Epithelial cell of proximal tubule (primary cell): ENCODE data around the gene EXOC3L1. TPM values are rescaled to one million over a fixed set of nuclear protein-coding genes. Genes with fewer than 3 reads are reported as not detected.

Experiments used
- DNase-seq: peaks from one replicate; pipeline ENCODE4 v3.0.0-alpha.2; 2011; ENCODE audit warnings: low read depth
- H3K4me3 ChIP-seq: 2 replicates; pipeline ENCODE4 v1.5.1; 2011; ENCODE audit warnings: low read depth, mild to moderate bottlenecking, low read length
- CTCF ChIP-seq: conservative IDR thresholded peaks from 2 replicates; pipeline ENCODE4 v1.5.1; 2012; ENCODE audit warnings: low read depth, mild to moderate bottlenecking, low read length
- total RNA-seq: library from RNA; depleted of rRNA; stranded (reverse); fragments of >200 nt; gene quantifications from 2 replicates; pipeline ENCODE4 v1.2.3, GENCODE V29; 2015

EXOC3L1 gene
- total RNA-seq, 1 donor from 2014 or later, result 1.2 TPM

DNA sequence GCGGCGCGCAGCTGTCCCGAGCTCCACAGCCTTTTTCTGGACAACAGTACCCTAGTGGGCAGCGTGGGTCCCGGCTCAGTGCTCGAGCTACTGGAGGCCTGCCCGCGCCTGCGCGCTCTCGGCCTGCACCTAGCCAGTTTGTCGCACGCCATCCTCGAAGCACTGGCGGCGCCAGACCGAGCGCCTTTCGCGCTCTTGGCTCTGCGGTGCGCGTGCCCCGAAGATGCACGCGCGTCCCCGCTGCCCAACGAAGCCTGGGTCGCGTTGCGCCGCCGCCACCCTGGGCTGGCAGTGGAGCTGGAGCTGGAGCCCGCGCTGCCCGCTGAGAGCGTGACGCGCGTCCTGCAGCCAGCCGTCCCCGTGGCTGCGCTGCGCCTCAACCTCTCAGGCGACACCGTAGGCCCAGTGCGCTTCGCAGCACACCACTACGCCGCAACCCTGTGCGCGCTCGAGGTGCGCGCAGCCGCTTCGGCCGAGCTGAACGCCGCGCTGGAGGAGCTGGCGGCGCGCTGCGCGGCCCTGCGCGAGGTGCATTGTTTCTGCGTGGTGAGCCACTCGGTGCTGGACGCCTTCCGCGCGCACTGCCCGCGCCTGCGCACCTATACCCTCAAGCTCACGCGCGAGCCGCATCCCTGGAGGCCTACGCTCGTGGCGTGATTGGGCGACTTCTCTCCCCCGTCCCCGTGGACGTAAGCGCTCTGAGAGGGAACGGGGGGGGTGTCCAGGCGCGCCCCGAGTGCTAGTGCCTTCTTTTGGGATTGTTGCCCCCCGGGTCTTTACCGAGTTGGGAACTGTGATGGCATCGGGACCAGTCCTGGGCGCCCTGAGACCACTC, 26.6 kb downstream of the EXOC3L1 start:
- no peak for TF ChIP-seq CTCF
- peak overlapping the region; percentile 59 for H3K4me3 ChIP-seq
- DNase-seq, result no peak

DNA sequence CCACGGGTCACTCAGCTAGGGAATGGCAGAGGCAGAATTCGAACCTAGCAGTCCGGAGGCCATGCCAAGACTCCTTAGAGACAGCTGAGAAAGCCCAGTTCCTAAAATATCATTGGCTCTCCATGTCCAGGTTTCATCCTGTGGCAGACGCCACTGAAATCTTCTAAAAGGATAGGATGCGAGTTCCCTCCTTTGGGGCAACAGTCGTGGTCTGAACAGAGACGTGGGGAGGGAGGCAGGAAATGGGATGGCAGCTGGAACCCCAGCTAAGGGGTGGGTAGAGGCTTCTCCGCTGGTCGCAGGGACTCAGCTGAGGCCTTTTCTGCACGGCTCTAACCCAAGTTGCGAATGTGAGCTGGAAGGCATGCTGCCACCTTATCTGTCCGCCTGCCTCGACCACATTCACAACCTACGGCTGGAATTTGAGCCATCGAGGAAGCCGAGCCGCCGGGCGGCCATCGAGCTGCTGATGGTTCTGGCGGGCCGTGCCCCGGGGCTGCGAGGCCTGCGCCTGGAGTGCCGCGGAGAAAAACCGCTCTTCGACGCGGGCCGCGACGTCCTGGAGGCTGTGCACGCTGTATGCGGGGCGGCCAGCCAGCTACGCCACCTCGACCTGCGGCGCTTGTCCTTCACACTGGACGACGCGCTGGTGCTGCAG, 27.3 kb downstream of the EXOC3L1 start:
- H3K4me3 ChIP-seq, result no peak overlapping the region
- DNase-seq, result no peak
- TF ChIP-seq CTCF, result no peak

DNA sequence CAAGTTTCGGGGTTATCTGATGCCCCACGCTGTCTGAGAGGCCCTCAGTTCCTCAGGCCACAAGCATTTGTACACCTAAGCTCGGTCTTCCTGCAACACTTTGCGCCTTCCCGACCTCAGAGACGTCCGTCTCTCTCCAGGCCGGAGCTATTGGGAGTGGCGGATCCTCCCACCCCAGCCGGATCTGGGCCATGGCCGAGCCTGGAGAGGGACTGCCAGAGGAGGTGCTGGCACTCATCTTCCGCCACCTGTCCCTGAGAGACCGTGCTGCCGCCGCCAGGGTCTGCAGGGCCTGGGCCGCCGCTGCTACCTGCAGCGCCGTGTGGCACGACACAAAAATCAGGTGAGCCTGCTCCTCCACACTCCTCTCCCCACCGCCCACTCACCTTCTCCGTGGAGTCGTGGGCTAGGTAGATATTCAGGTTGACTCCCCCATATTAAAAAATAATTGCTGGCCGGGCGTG, 28.3 kb downstream of the EXOC3L1 start:
- DNase-seq, result no peak
- no peak for TF ChIP-seq CTCF
- H3K4me3 ChIP-seq, result peak overlapping the region; percentile 99

DNA sequence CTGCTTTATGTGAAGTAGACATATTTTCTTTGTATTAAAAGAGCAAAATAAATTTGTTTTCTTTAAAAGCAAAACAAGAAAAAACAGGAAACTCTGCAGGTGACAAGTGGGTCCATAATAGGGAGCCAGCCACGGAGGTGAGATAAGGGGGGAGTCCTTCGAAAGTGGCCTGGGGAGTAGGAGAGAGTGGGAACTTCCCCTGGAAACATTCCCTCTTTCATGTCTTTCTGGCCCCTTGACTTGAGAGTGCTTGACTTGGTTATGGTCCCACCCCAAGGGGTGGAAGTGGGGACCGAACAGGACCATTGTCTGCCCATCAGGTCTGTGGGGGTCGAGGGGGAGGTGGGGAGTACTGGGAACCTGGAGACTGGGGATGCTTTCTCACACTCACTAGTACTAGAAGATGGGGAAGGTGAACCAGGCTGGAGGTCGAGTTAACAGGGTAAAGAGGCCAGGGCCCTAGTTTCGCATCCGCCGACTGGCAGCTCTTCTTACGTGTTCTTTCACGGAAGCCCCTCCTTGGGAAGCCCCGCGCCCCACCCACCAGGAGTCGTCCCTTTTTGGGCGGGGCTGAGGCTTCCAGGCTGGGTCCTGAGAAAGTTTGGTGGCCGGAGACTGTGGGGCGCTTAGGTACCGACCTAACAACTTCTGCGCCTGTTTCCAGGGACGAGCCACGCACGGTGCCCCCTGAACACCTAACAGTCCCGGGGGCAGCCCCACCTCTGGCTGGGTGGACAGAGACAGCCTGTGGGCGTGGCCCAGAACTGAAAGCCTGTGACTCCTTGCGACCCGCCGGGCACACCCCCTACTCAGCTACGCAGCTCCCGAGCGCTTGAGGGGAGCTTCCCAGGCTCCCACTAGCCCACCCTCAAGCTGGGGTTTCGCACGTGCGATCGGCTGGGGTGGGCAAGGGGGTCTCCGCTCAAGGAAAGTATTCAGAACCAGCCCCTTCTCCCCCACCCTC, 31.0 kb downstream of the EXOC3L1 start:
- peak overlapping the region; percentile 99 for H3K4me3 ChIP-seq
- no peak for DNase-seq
- TF ChIP-seq CTCF, result no peak

- TF ChIP-seq CTCF, result no peak
- no peak for DNase-seq
- H3K4me3 ChIP-seq, result no peak overlapping the region
Measured at GRCh38 chr16:67157892-67158635, 31.9 kb downstream of the EXOC3L1 start.
